NCI-H82 (cell line): Measurements from ENCODE around the gene PYGM.

Experiments used
- DNase-seq: peaks from one replicate; lab custom pipeline; 2025; lab: John Stamatoyannopoulos, UW

Gene PYGM

DNA sequence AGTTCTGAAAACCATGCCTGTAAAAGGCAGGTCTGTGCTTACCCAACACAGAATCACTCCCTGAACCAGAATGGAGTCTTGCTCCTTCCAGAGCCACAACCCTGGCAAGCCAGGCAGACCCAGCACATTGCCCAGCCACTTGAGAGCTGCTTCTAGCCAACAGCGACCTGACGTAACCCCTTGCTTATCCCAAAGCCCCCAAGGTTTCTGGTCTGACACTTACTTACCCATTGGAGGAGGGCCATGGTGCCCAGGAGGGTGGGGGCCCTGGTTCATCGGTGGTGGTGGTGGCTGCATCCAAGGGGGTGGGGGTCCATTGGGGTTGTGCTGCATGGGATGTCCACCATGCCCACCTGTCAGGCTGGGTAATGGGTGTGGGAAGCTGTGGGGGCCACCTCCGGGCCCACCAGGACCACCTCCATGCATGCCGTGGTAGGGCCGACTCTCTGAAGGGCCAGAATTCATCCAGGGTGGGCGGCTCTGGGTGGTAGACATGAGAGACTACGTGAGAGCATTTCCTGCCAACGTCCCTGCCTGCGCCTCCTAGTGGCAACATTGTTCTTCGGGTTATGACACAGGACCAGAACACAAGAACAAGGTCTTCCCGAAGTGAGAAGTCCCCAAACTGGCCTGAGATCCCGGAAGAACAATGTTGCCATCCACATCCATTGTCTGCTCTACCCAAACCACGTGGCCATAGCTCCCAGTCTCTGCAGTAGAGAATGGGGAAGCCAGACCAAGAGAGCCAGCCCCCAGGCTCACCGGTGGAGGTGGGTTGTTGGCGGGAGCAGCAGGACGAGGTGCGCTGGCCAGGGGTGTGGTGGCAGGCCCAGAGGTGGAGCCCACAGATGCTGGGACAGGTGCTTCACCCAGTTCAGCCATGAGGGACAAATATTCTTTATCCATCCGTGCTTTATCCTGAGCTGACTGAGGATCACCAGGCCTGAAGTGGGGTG is 7.8 kb upstream of the PYGM start:
- peak; percentile 77 for DNase-seq

DNA sequence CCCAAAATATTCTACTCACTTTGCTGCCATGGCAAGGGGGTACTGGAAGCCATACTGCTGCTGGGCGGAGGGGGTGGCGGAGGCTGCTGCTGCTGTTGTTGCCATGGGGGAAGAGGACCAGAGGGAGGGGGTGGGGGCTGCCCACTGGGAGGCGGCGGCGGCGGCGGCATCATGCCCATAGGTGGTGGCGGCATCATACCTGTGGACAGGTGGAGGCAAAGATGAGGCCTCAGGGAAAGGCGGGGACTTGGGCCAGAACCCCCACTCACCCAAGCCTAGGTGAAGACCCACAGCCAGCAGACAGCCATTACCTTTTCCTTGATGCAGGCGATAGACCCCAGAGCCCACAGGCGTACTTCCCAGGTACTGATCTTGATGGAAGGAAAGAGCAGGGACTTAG is 7.1 kb upstream of the PYGM start:
- DNase-seq: no peak

DNA sequence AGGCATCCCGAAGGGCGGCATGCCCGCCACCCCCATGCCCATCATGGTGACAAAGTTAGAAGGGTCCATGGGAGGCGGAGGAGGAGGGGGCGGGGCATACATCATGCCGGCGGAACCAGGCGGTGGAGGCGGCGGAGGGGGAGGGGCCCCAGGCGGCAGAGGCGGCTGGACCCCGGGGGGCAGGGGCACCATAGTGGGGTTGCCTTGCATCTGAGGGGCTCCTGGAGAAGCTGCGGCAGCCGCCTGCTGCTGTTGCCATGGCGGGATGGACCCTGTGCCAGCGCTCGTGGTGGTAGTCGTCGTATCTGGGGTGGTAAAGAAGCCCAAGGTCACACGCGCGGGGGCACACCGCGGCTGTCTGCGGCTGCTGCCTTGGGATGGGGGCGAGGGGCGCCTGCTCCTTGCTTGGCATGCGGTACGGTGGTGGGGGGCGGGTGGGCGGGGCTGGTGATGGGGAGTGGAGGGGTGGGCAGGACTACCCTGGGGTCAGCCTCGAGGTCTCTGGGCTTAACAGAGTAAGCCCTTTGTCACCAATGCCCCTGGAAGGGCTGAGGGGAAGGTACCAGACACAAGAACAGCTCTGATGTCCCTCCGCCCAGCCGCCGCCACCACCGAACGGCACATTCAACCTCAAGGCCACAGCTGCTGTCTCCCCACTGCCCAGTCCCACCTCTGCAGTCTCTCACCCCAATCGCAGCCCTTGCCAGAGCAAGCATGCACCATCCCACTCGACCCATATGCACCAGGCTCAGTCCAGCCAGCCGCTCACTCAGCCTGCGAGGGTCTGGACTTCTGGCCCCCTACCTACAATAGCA is 6.3 kb upstream of the PYGM start:
- DNase-seq: no peak

DNA sequence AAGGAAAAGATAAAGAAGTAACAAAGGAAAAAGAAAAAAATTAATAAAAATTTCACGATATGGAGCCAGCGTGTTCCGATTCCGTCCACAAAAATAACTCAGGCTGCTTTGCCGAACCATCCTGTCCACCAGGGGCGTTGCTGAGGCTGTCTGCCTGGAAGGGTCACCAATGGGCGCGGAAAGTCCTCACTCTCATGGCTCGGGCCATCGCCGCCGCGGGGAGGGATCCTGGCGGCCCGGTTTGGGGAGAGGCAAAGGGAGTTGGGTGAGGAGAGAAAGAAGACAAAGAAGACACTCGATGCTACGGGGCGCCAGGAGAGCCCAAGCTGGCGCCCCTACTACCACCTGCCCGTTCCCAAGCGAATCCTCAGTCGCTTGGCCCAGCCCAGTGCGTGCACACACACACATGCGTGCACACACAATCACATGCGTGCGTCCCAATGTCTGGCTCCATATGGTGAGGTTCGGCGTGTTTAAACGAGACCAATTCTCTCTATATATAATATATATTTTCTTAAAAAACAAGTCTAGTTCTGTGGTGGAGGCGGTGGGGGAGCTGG is 5.6 kb upstream of the PYGM start:
- DNase-seq: no peak

DNA sequence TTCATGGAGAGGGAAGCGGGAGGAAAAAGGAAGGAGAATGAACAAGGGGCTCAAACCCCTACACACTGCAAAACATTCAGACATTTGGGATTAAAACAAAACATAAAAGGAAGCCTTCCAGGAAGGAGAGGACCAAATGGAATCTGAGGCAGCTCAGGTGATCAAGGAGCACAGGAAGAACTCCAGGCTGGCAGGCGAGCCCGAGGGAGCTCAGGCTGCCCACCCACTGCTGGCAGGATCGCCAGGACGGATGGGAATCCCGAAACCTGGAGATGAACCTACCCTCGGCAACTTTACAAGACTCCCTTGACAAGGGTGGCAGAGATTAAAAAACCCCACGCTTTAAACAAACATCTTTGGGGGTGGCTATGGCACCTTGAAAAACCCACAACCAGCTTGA is 5.0 kb upstream of the PYGM start:
- DNase-seq: no peak

DNA sequence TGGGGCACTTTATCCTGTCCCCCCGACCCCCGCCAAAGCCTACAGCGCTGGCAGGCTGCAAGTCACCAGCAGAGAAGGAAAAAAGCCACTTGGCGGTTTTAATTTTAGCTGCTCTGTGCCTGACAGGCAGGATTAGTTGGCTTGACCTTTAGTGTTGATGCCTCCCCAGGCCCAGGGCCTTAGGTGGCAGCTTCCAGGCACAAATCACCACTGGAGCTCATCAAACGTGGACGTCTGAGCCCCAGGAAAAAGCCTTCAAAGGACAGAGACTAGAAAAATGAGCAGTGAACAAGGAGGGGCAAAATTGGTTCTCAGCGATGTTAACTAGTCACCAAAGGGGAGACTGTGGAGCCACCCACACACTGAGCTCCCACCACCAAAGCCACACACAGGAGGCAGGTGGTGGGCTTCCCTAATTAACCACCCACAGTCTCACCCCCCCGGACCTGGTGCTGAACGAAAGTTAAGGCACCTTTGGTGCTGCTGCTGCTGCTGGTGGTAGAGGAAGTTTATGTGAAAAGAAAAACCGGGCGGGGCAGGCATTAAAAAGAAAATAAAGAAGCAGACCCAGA is 4.4 kb upstream of the PYGM start:
- no peak for DNase-seq

DNA sequence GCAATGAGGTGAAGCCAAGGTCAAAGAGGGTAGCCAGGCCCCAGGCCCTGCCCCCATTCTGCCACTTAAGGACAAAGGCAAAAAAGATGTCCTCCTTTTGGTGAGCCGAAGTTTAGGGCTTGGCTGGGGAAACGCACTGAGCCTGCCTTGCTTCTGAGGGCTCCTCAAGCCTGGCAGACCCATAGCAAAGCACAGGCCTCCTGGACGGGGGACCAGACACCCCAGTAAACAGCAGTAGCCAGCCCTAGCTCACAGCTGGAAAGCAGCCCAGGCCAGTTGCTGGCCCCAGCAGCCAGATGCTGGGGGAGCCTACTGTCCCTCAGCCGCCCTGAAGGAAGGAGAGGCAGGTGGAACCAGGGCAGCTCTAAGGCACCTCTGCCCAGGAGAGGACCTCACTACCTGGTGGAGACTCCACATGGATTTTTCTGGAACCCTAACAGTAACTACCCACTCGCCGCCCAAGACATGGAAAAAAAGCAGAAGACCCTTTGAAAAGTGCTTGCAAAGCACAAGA is 3.8 kb upstream of the PYGM start:
- no peak for DNase-seq

DNA sequence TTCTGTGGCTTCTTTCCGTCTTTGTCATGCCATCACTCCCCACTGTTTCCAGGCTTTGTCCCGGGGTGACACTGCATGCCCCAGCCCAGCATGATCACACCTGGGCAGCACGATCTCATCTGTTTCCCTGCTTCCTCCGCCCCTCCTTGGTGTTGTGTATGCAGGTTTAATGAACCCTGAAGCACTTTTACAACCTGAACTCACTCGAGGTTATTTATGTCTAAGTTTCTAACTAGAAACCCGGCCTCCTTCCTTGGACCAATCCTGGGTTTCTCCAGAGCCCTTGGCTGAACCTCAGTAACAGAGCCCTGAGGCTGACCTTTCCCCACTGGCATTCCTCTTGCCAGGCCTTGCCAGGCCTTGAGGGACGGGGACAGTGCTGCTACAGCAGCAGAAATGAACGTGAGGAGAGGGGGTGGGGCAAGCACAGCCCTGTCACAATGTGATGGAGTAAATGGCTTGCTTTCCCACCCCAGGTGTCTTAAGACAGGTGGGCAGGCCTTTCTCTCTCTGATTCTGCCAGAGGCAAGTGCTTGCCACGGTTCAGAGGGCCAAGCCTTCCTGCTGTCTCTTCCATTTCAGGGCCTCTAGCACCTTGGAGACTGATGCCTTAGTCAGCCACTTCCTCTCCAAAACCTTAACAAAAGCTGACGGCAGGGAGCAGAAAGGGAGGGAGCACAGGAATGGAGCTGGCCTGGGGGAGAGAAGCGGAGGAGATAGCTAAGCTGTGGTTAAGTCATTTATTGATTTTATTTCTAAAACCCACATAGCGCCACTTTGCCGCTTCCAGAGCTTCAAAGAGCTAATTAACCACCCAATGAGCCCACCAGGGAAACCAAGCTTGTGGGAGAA is 3.1 kb upstream of the PYGM start:
- DNase-seq: peak; percentile 29

DNA sequence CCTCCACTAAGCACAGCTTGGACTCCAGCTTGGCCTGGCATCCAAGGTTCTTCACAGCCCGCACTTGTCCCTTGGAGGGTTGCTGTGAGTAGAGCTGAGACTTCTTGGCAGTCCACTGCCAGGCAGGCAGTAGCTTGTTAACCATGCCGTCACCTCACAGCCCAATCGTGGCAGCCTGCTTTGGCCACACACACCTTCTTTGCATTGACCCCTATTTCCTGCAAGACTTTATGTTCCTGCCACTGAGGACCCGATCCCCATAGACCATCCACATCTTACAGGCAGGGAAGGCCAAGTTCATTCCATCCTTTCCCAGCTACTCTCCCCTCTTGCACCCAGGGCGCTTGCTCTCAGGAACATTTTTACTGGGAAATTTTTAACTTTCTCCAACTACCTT is 2.5 kb upstream of the PYGM start:
- DNase-seq: no peak

DNA sequence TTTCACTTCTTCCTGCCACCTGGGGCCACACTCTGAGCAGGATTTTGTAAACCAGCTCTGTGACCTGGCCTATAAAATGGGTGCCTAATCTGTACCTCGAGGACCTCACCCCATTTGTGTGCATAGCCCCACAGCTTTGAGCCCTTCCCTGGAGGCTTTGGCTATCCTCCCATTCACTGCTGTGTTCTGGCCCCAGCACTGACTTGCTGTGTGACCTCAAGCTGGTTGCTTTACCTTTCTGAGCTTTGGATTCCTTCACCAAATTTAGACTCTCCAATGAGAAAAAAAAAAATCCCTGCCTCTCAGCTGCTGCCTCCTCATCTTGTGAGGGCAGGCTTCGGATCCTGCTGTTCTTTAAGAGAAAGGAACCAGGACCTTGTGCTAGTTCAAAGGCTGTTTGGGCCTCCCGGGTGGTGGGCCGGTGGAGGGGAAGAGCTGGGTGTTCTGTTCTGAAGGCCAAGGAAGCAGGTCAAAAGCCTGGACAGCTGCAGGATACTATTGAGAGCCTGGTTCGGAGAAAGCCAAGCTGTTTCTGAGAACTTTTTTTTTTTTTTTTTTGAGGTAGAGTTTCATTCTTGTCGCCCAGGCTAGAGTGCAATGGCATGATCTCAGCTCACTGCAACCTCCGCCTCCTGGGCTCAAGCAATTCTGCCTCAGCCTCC is 1.1 kb upstream of the PYGM start:
- DNase-seq: no peak

DNA sequence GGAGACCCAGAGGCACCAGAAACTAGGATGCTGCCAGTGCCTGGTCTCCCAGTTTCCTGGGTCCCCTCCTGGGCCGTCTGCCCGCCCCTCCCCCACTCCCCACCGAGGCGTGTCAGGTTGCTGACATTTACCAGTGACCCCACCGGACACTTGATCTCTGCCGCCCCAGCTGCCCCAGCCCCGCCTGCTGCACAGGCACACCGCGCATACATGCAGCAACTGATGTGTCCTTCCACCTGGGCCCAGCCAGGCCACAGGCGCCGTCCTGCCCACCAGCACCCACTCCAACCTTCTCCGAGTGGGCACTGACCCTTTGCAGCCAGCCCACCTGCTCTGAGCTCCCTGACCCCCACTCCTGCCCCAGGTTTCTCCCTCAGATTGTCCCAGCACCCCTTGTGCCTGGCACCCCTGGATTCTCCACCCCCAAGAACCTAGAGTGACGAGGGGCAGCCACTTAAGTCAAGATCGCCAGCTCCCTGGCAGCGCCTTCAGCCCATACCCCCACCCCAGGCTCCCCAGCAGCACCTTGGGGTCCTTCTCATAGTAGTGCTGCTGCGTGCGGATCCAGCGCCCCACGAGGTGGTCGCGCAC is 548 bp downstream of the PYGM start:
- DNase-seq: no peak

DNA sequence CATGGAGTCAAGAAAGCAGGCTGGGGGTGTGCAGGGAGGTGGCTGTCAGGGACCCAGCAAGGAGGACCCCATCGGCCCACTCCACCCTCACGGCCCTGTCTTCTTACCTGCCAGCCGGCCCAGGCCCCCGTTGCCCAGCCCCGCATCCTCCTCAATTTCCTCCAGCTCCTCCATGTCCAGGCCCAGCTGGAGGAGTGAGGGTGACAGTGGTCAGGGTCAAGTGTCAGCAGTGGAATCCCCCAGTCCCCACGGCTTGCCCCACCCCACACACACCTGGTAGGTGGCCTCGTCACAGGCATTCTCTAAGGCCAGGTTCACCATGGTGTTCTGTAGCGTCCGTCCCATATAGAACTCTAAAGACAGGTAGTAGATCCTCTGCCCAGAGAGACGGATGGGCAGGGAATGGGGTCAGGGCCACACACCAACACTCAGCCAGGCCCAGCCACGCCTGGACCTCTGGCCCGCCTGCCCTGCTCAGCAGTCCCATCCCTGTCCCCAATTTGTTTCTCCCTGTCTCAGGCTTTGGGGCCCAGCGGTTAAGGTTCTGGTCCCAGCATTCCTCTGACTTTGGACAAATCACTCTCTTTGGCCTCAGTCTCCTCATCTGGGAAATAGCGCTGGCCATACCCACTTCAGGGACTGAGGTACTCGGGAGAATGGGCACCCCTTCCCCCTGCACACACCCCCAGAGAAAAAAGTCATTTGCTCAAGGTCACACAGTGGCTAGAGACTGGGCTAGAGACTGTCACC is 1.3 kb downstream of the PYGM start:
- DNase-seq: no peak

DNA sequence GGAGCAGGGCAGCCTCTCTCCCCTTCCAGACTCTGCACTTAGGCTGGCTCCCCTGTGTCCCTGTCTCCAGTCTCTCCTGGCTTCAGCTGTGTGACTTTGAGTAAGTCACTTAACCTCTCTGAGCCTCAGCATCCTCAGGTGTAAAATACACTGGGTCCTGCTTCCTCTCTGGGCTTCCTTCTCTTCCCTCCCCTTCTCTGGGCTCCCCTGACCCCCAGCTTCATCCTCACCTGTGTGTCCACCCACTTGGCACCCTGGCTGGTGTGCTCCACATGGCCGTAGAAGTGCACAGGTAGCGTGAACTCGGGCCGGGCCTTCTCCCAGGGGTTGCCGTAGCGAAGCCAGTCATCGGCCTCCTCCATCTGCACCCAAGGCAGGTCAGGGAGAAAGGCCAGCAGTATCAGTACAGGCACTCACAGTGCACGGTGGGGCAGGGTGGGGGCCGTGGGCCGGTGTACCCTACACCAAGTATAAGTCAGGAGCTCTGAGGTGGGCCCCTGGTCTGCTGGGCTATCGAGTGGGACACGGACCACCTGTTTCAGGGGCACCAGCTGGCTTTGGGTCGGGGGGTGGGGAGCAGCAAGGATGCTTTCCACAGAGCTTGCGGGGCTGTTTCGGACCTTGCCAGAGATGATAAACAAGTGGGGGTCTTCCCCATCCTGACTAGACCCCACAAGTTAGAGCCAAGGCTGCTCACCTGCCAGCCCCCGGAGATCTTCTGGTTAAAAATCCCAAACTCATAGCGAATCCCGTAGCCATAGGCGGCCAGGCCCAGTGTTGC is 2.0 kb downstream of the PYGM start:
- DNase-seq: no peak

DNA sequence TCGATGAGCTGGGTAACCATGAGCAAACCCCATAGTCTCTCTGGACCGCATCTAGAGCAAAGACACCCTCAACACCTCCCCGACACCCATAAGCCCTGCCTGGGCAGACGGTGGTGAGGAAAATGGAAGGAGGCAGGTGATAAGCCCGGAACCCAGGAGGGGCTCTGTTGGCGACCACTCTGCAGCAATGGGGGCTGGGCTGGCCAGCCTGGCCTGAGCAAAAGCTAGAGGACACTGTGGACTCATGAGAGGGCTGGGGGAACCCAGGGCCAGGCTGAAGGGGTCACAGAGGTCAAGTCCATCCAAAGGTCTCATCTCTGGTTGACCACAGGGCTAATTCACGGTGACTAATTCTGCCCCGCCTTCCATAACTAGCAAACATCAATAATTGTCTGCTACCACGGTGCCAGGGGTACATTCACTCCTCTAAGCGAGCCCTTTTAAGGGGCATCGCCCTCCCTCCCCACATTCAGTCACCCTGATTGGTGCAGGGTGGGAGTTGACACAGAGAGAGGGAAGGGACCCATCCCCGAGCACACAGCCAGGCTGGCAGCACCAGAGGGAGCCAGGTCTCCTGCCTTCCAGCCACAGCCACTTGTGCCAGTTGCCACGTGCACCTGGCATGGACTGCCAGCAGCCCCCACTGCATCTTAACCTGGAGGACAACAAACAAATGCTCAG is 4.0 kb downstream of the PYGM start:
- DNase-seq: no peak

DNA sequence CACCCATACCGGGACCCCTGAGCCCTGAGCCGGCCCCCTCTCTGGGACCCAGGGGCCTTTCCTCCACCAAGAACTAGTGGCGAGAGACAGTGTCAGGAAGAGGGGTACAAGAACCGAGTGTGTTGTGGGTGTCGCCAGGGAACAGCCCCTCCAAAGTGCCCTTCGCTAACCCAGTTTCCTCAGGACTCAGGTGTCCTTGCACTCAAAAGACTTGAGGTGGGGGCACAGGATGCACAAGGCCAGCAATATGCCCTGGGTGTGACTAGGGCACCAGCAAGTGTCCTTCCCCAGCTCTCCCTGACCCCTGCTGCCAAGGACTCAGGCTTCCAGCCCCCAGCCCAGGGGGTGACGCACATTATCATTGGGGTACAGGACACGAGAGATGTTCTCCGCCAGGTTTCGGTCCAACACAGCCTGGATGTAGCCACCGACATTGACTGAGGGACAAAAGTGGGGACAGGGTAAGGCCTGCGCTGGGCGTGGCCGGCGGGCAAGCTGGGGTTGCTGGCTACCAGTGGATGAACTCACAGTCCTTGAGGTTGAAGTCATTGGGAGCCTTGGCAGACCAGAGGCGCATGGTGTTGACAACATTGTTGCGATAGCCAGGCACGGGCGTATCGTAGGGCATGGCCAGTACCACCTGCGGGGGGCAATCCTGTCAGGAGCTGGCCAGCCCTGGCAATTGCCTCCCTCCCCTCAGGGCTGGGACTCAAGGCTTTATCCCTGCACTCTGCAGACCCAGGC is 4.7 kb downstream of the PYGM start:
- DNase-seq: no peak

DNA sequence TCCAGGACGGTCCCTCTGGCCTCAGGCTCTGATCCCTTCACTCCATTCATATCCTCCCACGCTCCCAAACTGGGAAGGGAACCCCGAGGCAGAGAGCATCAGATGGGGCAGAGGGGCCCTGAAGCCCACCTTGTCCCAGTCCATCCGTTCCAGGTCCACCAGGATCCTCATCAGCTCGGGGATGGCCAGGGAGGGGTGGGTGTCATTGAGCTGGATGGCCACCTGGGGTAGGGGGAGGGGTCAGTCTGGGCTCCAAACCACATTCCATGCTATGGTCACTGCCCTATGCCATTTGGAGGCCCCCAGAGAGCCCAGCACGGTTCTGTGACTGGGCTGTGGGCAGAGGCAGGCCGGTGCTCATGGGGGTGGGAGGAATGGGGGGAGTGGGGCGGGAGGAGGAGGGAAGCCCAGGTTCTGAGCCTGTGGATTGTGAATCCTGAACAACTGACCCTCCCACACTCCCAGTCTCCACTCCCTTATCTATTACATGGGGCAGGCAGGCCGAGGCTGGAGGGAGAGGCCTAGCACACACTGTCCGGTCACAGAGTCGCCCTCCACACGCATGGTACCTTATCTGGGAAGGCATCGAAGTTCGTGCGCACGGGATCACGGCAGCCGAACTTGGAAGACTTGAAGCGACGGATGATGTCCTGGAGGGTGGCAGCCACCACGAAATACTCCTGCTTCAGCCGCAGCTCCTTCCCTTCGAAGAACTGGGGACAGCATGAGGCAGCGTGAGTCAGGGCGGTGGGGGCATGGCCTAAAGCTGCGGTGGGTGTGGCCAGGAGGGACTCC is 5.5 kb downstream of the PYGM start:
- DNase-seq: no peak
